HL-60 (cell line): ENCODE data around the gene MACROD1.

Experiments used
- DNase-seq, 2 experiments: peaks; one replicate each; pipeline ENCODE4 v3.0.0-alpha.2; 2010 to 2020; ENCODE audit warnings: low read depth in 1 of 2, low spot score in 1 of 2
- H3K27ac ChIP-seq: fragments of 250-450 bp; sonication (Bioruptor Pico); replicated peaks from 2 replicates; pipeline ENCODE4 v1.5.1; 2020; ENCODE audit warnings: mild to moderate bottlenecking, moderate library complexity
- H3K27me3 ChIP-seq: fragments of 250-450 bp; sonication (Bioruptor Pico); 2 replicates; pipeline ENCODE4 v1.5.1; 2021; ENCODE audit warnings: mild to moderate bottlenecking, moderate library complexity; ENCODE audit not compliant: insufficient read depth, poor library complexity, severe bottlenecking
- H3K4me3 ChIP-seq: replicated peaks from 2 replicates; pipeline ENCODE4 v1.5.1; 2011; ENCODE audit warnings: mild to moderate bottlenecking, control low read depth, low read length; ENCODE audit not compliant: insufficient read depth
- CTCF ChIP-seq: IDR thresholded peaks from one replicate; pipeline ENCODE4 v1.5.1; 2011; ENCODE audit warnings: low read length, control low read depth, inconsistent platforms; ENCODE audit not compliant: insufficient read depth
- GABPA ChIP-seq: IDR thresholded peaks from 2 replicates; pipeline ENCODE4 v1.6.1; 2012; ENCODE audit warnings: low read depth
- POLR2AphosphoS5 ChIP-seq: IDR thresholded peaks from 2 replicates; pipeline ENCODE4 v1.6.1; 2012; ENCODE audit warnings: low read depth
- REST ChIP-seq: IDR thresholded peaks from 2 replicates; pipeline ENCODE4 v1.6.1; 2012; ENCODE audit warnings: low read depth; ENCODE audit not compliant: insufficient replicate concordance
- SPI1 ChIP-seq: IDR thresholded peaks from 2 replicates; pipeline ENCODE4 v1.6.1; 2012; ENCODE audit warnings: low read depth, mild to moderate bottlenecking, borderline replicate concordance

The MACROD1 gene

GRCh38 chr11:64017945-64018224 lies 148.0 kb downstream of the MACROD1 start:
- no peaks in the 10 kb centered on the region for H3K27me3 ChIP-seq
- H3K4me3 ChIP-seq: no peak overlapping the region
- TF ChIP-seq REST (no peak), CTCF (no peak), POLR2AphosphoS5 (no peak), GABPA (no peak), SPI1 (no peak)
- DNase-seq: no peak
- no peak overlapping the region for H3K27ac ChIP-seq

GRCh38 chr11:64015935-64016845 lies 149.7 kb downstream of the MACROD1 start:
- DNase-seq: no peak
- H3K27ac ChIP-seq: no peak overlapping the region
- TF ChIP-seq GABPA: no peak
- TF ChIP-seq POLR2AphosphoS5: no peak
- TF ChIP-seq SPI1: no peak
- no peak for TF ChIP-seq REST
- no peak for TF ChIP-seq CTCF
- no peak overlapping the region for H3K4me3 ChIP-seq
- H3K27me3 ChIP-seq: no peaks in the 10 kb centered on the region

GRCh38 chr11:64015510-64015909 lies 150.4 kb downstream of the MACROD1 start:
- DNase-seq: no peak
- no peak for TF ChIP-seq GABPA
- TF ChIP-seq POLR2AphosphoS5: no peak
- TF ChIP-seq CTCF: no peak
- no peak for TF ChIP-seq SPI1
- no peak for TF ChIP-seq REST
- H3K27ac ChIP-seq: no peak overlapping the region
- no peaks in the 10 kb centered on the region for H3K27me3 ChIP-seq
- no peak overlapping the region for H3K4me3 ChIP-seq
